HG03039 (cell line): ENCODE data around the gene MAPT.

Experiments
- ATAC-seq: cut with Tn5 transposase; IDR thresholded peaks from one replicate; pipeline ENCODE4 v1.9.1; 2021; ENCODE audit warnings: mild to moderate bottlenecking, moderate library complexity; ENCODE audit not compliant: unreplicated experiment

The MAPT gene

DNA sequence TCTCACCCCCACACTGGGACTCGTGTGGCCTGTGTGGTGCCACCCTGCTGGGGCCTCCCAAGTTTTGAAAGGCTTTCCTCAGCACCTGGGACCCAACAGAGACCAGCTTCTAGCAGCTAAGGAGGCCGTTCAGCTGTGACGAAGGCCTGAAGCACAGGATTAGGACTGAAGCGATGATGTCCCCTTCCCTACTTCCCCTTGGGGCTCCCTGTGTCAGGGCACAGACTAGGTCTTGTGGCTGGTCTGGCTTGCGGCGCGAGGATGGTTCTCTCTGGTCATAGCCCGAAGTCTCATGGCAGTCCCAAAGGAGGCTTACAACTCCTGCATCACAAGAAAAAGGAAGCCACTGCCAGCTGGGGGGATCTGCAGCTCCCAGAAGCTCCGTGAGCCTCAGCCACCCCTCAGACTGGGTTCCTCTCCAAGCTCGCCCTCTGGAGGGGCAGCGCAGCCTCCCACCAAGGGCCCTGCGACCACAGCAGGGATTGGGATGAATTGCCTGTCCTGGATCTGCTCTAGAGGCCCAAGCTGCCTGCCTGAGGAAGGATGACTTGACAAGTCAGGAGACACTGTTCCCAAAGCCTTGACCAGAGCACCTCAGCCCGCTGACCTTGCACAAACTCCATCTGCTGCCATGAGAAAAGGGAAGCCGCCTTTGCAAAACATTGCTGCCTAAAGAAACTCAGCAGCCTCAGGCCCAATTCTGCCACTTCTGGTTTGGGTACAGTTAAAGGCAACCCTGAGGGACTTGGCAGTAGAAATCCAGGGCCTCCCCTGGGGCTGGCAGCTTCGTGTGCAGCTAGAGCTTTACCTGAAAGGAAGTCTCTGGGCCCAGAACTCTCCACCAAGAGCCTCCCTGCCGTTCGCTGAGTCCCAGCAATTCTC lies 132.1 kb downstream of the MAPT start:
- no peak for ATAC-seq

DNA sequence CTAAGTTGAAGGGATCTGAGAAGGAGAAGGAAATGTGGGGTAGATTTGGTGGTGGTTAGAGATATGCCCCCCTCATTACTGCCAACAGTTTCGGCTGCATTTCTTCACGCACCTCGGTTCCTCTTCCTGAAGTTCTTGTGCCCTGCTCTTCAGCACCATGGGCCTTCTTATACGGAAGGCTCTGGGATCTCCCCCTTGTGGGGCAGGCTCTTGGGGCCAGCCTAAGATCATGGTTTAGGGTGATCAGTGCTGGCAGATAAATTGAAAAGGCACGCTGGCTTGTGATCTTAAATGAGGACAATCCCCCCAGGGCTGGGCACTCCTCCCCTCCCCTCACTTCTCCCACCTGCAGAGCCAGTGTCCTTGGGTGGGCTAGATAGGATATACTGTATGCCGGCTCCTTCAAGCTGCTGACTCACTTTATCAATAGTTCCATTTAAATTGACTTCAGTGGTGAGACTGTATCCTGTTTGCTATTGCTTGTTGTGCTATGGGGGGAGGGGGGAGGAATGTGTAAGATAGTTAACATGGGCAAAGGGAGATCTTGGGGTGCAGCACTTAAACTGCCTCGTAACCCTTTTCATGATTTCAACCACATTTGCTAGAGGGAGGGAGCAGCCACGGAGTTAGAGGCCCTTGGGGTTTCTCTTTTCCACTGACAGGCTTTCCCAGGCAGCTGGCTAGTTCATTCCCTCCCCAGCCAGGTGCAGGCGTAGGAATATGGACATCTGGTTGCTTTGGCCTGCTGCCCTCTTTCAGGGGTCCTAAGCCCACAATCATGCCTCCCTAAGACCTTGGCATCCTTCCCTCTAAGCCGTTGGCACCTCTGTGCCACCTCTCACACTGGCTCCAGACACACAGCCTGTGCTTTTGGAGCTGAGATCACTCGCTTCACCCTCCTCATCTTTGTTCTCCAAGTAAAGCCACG lies 133.0 kb downstream of the MAPT start:
- no peak for ATAC-seq

DNA sequence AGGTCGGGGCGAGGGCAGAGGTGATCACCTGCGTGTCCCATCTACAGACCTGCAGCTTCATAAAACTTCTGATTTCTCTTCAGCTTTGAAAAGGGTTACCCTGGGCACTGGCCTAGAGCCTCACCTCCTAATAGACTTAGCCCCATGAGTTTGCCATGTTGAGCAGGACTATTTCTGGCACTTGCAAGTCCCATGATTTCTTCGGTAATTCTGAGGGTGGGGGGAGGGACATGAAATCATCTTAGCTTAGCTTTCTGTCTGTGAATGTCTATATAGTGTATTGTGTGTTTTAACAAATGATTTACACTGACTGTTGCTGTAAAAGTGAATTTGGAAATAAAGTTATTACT lies 133.6 kb downstream of the MAPT start:
- no peak for ATAC-seq

DNA sequence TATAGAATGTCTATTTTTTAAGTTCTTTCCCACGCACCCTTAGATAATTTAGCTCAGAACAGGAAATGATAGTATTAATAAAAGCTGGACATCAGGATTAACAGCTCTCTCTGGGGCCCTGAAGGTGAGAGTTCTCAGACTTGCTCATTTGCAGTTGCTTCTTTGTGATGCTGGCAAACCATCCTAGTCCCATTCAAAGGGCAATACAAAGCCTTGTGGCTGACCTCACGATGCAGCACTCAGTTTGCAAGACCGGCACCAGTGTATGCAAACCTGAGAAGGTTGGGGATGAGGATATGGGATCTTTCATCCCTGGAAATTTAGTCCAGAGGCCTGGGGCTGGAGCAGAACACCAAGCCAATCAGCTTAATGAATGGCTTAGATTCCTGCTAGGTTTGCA lies 134.0 kb downstream of the MAPT start:
- ATAC-seq: no peak

DNA sequence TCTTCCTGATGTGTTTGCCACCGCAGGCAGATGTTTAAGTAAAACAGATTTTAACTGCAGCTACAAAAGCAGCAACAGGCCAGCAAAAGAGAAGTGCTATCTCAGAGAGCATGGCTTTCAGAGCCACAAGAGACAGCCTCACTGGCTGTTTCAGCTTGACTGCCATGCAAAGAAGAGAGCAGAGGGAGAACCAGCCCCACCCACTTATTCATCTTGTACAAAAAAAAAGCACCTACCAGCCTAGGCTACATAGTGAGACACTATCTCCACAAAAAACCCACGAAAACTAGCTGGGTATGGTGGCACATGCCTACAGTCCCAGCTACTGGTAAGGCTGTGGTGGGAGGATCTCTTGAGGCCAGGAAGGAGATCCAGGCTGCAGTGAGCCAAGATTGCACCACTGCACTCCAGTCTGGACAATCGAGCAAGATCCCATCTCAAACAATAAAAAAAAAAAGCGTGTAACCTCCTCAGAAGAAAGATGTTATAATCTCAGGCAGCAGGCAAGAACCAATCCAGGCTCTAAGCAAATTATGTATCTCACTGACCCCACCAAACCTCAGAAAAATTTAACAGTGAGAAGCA lies 134.7 kb downstream of the MAPT start:
- no peak for ATAC-seq

DNA sequence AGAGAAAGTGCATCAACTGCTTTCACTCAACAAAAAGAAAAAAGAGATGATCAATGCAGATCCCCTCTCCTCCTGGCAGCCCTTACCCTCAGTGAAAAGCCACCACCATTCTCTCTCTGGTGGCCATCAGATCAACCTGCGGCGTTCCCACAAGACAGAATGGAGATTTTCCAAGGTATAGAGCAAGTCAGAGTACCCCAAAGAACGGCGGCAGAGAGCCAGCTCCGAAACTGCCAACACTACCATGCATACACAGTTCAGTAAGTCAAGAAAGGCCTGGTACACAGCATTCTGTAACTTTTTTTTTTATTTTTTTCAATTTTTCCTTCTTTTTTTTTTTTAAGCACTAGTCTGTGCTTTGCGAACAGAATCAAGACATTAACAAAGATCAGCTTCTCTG lies 135.3 kb downstream of the MAPT start:
- ATAC-seq: no peak

DNA sequence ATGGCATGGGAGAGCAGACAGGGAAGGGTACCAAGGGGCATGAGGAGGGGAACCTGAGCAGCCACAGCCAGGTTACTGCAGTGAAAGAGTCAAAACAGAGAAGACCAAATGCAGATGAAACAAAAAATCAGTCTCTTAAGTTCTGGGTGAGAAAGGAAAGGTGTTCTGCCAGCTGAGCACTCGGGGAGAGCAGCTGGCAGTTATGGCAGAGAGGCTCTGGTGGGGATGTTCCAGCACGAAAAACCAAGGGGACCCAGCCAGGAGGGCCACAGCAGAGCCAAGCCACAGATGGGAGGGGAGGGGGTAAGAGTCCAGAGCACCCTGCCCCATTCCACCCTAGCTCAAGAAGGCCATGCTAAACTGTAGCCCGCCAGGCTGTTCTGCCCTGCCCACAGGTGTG lies 136.4 kb downstream of the MAPT start:
- ATAC-seq: no peak

DNA sequence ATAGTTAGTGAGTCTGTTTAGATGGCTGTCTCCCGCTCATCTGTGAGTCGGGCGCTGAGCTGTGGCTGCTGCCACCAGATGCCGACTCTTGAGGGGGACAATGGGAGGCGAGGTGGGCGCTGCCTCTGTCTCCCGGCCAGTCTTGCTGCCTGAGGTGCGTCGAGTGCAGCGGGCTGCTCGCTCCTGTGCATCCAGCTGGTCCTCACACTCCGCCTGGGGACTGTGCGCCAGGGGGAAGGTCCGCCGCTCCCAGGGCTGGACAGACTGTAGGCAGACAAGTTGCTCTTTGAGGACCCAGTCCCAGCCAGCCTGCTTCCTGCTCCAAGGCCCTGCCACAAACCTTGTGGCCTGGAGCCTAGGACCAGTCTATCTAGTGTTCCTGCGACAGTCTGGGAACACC lies 137.1 kb downstream of the MAPT start:
- no peak for ATAC-seq

DNA sequence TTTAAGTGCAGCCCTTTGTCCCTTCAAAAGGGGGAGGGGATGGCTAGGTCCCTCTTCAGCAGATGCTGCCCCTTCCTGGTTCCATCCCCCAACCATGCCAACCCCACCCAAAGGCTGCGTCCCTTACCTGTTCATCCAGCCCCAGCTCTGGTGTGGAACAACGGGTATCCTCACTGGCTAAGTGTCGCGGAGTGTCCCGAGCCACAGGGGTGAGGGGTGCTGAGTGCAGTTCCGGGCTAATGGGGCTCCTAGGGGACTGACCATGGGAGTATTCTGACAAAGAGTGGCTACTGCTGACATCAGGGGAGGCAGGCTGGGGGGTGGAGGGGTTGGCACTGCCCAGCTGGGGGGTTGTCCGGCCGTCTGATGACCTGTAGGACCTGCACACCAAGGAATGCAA lies 137.6 kb downstream of the MAPT start:
- no peak for ATAC-seq

DNA sequence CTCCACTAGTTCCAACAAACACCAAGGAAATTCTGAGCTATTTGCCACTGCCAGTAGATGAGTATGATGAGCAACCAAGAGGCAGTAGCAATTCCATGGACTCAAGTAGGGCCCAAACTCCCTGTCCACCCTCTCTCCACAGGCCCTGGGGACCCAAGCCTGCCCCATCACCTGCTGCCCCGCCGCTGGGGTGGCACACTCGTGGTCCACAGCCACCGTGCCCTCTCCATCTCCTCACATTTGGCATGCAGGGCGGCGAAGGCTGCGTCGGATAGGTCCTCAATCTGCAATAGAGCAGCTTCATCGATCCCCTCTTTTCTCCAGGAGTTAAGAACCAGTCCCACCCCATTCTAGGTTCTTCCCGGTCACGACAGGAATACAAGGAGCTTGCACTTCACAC lies 138.6 kb downstream of the MAPT start:
- no peak for ATAC-seq

DNA sequence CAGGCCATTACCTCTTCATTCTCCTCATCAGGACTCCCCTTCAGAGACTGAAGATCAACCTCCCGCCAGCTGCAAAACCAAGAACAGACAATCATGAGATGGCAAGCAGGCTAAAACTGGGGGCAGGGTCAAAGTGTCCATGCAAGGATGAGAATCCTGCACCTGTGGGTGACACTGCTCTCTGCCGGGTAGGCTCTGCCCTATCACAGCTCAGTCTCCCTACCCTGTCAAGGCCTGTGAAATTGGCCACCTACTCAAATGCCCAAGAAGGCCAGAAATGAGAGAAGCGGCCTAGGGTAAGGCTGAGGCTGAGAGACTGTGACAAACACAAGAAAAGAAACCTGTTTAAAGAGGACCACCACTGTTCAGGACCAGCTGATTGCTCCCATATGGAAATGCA lies 139.0 kb downstream of the MAPT start:
- no peak for ATAC-seq

DNA sequence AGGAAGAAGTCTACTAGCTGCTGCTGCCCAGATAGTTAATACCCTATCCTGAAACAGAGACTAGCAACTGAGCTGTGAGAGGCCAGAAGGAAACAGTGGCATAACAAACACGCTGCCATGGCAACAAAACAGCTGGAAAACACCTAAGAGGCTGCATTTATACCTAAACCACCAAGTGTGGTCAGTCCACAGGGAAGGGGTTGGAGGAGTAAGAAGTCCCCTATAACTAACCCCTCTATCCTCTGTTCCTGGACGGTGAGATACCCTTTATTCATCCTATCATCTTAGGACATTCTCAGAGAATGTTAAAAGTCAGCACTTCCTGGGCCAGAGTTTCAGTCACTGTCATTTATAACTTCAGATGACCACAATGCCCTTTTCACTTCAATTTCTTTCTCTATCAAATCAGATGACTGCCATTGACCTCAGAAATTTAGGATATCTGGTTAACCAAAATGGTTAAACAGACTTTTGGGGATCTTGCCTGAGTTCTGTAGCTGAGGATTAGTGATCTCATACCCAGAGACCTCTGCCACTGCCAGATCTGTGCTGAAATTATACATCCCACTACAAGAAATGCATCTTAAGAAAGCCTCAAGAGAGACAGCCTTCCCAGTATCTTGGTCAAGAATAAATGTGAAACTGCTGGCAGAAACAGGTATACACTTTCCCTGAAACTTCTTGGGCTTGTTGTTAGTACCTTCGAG lies 140.9 kb downstream of the MAPT start:
- ATAC-seq: no peak

DNA sequence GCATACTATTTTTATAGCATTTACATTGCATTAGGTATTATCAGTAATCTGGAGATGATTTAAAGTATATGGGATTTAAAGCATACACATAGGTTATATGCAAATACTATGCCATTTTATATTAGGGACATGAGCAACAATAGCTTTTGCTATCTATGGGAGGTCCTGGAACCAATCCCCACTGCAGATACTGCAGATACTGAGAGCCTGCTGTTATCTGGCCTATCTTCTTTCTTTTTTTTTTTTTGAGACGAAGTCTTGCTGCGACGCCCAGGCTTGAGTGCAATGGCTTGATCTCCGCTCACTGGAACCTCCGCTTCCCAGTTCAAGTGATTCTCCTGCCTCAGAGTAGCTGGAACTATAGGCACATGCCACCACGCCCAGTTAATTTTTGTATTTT lies 142.1 kb downstream of the MAPT start:
- no peak for ATAC-seq

DNA sequence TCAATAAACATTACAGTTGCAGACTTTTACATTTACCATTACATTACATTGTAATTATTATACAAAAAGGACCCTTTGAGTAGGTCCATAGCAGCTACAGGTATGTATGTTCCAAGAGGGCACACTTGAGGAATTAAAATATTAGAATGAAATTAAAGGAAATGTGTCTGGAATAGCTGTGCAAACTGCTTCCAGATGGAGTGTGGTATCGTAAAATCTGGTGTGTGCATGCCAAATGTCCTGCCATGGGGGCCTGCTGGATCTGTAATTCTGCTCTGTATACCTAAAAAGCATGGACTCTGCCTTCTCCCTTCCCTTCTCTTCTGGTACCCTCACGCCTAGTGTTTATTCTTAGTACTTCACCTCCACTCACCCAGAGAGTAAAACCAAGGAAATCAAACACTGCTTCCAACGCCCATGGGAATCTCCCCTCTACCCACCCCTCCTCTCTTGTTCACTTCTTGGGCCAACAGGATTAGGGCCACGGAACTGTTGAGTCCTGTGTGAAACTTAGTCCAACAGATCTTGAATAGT lies 143.4 kb downstream of the MAPT start:
- no peak for ATAC-seq

DNA sequence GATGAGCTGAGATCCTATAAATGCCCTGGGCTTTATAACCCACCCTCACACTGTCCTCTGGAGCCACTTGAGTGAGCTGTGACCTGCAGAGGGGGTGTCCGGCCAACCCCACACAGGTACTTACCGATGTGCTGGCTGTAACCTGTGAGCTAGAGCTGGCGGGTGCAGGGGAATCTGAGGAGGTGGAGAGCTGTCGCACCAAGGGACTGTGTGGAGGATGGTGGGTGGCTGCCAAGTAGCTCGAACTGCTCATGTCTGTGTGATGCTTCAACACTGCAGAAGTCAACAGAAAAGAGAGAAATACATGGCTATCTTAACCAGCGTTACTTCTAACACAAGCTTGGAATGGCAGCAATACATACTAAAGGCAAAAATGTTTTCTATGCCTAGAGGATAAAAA lies 144.1 kb downstream of the MAPT start:
- ATAC-seq: no peak

DNA sequence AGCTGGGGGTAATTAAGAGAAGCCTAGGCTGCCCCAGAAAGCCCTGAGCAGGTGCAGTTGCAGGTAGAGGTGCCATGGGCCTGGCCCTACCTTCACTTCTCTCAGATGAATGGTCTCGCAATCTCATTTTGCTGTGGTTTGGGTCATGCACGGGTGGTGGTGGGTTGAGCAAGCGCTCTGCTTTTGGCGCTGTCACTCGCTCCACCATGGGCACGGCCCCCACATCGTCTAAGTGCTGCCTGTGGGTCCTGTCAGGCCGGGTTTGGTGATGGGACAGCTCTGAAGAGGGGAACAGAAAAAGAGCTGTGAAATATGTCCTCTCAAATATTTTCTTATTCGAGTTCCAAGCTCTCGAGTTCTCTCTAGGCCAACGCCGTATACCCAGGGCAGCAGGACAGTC lies 144.6 kb downstream of the MAPT start:
- no peak for ATAC-seq

DNA sequence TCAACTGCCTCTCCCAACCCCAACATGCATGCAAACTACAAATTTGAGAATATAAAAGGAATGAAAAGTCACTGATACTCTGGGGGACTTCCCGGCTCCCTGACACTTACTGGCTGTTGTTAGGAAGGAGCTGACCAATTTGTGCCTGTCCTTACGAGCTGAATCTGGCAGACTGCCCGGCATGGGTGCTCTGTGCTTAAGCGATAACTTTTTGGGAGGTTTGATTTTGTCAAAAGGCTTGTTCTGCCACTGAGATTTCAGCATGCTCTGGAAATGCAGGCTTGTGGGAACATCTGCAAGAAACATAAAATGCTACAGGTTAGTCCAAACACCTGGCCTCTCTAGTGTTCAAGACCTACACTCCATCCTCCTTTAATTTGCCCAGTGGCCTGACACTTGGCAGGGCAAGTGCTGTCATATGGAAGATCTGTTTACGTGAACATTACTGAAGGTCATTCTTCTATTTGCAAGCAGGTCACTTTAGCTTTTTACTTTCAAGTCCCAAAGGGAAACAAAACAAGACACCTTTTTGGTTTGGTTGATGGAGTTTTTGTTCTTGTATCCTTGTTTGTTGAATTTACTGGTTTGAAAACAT lies 145.3 kb downstream of the MAPT start:
- no peak for ATAC-seq

DNA sequence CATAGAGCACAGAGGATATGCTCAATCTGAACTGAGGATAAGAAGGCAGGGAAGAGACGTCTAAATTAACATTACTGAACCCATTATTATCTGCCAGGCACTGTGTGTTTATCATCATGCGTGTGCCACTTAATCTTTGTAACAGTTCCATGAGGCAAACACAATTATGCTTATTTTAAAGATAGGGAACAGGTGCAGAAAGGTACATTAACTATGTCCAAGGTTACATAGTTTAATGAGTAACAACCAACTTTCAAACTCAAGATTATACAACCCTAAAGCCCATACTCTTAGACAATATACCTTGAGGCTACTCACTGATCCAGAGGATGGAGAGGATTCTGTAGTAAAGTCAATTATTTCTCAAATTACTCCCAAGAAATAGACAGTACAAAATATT lies 147.9 kb downstream of the MAPT start:
- ATAC-seq: no peak

DNA sequence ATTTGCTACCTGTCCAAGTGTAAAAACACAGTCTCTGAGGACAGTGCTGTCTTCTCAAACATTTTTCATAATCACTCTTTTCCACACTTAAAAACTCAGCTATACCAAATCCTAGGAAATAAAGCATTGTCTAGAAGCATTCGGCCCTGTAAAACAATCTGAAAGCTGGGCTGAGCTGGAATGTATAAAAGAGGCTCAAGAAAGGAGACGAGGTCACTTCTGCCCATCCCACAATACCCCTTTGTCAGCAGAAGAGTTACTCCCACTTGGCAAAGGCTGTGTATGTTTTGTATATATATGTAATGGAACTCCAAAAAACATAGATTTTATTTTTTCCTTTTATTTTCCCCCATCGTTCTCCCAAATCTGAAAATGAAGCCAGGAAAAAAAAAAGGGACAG lies 148.6 kb downstream of the MAPT start:
- no peak for ATAC-seq

DNA sequence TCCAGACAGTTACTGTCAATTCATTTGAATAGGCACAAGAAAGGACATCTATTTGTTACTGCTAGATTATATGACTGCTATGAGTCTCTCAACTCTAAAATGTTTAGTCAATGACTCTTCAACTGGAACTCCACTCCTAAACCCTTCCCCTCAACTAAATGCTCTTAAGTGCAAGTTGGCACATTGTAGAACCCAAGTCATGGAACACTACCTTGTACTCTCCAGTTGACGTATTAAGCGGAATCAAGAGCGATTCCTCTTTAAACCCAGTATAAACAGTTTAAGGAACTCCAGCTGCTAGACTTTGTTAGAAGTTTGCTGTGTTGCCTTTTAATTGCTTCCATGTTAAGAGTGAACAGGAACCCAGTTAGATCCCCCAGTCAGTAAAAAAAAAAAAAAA lies 149.3 kb downstream of the MAPT start:
- ATAC-seq: no peak
